Measurements from ENCODE around the gene FAM120AOS.

DNA sequence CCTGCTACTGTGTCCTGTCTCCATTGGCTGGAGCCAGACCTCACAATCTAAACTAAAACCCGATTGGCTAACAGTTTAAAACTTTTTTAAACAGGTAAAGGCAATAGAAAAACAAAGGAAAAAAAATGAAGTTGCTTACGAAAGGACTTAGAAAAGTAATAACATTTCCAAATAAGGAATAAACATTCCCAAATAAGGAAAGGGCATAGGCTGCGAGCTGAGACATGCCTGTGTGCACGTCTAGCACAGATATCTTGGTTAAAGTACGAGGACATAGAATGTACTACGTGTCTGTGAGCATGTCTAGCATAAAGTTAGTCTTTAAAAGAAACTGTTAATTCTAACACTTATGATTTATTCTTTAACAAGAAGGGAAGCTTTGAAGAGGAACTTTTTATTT lies 17.2 kb downstream of the FAM120AOS start:
- TF ChIP-seq, protein P1, sequence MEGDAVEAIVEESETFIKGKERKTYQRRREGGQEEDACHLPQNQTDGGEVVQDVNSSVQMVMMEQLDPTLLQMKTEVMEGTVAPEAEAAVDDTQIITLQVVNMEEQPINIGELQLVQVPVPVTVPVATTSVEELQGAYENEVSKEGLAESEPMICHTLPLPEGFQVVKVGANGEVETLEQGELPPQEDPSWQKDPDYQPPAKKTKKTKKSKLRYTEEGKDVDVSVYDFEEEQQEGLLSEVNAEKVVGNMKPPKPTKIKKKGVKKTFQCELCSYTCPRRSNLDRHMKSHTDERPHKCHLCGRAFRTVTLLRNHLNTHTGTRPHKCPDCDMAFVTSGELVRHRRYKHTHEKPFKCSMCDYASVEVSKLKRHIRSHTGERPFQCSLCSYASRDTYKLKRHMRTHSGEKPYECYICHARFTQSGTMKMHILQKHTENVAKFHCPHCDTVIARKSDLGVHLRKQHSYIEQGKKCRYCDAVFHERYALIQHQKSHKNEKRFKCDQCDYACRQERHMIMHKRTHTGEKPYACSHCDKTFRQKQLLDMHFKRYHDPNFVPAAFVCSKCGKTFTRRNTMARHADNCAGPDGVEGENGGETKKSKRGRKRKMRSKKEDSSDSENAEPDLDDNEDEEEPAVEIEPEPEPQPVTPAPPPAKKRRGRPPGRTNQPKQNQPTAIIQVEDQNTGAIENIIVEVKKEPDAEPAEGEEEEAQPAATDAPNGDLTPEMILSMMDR (IDR thresholded peaks at IDR 0.05) = no peak
- TF ChIP-seq EZH2 (IDR thresholded peaks at IDR 0.05) (no peak), EZH2phosphoT487 (IDR thresholded peaks at IDR 0.05) (no peak)

Measured in neural progenitor cell (in vitro differentiated cells).